ENCODE results near the gene GRIK4. TPM values are rescaled to one million over a fixed set of nuclear protein-coding genes. Genes with fewer than 3 reads are reported as not detected.

The GRIK4 gene
- total RNA-seq, 2 experiments from 2014 or later, result not detected

DNA sequence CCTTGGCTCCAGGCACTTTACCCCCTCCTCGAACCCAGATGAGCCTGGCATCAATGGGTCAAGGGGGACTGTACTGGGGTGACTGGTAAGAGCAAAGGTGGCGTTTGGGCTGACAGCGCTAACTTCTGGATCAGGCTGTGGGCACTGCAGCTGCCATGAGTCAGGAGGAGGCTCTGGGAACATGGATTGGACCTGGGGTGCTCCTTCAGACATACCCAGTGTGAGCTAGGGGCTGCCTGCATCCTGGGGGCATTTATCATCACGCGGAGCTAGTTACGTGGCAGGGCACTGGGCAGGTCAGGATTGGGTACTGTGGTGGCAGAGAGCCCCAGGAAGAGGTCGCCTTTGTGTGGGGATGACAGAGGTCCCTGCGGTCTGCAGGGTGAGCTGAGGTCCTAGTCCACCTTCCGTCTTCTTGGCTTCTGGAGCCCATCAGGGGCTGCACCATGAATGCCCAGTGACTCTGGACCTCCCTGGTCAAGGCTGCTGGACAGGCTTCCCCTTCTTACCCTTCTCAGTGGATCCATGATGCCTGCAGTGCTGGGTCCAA, 13.1 kb downstream of the GRIK4 start:
- H3K36me3 Mint-ChIP-seq (ENCODE audit: low read depth), result no peaks in the 10 kb centered on the region
- ATAC-seq (no peak), DNase-seq (no peak)
- H3K4me3 Mint-ChIP-seq, result no peak overlapping the region
- no peaks in the 10 kb centered on the region for H3K9me3 Mint-ChIP-seq
- intact Hi-C loops (cut with micrococcal nuclease), result no loop called here
- no peak overlapping the region for H3K27ac Mint-ChIP-seq
- TF ChIP-seq, protein P1, sequence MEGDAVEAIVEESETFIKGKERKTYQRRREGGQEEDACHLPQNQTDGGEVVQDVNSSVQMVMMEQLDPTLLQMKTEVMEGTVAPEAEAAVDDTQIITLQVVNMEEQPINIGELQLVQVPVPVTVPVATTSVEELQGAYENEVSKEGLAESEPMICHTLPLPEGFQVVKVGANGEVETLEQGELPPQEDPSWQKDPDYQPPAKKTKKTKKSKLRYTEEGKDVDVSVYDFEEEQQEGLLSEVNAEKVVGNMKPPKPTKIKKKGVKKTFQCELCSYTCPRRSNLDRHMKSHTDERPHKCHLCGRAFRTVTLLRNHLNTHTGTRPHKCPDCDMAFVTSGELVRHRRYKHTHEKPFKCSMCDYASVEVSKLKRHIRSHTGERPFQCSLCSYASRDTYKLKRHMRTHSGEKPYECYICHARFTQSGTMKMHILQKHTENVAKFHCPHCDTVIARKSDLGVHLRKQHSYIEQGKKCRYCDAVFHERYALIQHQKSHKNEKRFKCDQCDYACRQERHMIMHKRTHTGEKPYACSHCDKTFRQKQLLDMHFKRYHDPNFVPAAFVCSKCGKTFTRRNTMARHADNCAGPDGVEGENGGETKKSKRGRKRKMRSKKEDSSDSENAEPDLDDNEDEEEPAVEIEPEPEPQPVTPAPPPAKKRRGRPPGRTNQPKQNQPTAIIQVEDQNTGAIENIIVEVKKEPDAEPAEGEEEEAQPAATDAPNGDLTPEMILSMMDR (IDR thresholded peaks at IDR 0.05), result no peak
- CTCF ChIA-PET, result no interaction called here
- POLR2A ChIA-PET, result no interaction called here
- peaks cover 16% of the 10 kb centered on the region for H3K27me3 Mint-ChIP-seq
- H3K4me1 Mint-ChIP-seq (ENCODE audit: low read depth), result no peaks in the 10 kb centered on the region

DNA sequence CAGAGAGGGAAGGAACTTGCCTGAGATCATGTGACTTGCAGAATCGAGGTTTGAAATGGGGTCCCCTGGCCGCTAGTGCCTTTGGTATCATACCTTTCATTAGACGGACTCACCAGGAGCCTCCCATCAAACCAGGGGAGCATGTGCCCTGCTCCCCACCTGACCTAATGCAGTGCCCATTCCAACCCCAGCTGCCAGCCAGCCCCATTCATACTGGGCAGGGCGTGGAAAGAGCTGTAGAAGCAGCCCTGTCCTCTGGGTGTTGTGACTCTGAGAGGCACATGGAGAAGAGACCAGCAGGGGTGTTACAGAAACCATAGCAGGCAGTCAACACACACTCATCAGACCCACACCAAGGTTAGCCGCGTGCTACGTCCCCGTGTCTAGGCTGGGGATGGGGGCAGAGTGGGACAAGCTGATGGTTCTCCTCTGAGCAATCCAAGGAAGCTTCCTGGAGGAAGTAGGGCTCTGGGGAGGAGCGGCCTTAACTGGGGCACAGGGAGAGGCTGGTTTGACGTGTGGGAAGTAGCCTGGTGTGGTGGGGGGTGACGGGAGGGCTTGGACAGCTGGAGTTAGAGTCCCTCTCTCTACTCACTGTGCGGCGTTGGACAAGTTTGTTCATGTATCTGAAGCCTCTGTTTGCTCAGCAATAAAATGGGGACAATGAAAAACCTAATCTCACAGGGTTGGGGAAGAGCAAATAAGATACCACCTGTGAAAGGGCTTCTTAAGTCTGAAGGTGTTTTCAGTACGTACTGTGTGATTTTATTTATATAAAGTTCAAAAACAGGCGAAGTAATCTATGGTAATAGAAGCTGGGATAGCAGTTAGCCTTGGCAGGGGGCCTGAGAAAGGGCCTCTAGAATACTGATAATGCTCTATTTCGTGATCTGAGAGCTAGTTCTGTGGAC, 14.0 kb downstream of the GRIK4 start:
- ChIA-PET POLR2A (no interaction called here), CTCF (no interaction called here)
- Mint-ChIP-seq H3K27me3 (peaks cover 16% of the 10 kb centered on the region), H3K9me3 (no peaks in the 10 kb centered on the region), H3K27ac (no peak overlapping the region), H3K4me3 (no peak overlapping the region), H3K4me1 (ENCODE audit: low read depth) (no peaks in the 10 kb centered on the region), H3K36me3 (ENCODE audit: low read depth) (no peaks in the 10 kb centered on the region)
- DNase-seq, result no peak
- TF ChIP-seq, protein P1 (IDR thresholded peaks at IDR 0.05), result no peak
- no peak for ATAC-seq
- intact Hi-C loops (cut with micrococcal nuclease), result no loop called here

GRCh38 chr11:120526241-120526640, 14.7 kb downstream of the GRIK4 start:
- no peak for ATAC-seq
- Mint-ChIP-seq H3K9me3 (no peaks in the 10 kb centered on the region), H3K27ac (no peak overlapping the region), H3K36me3 (ENCODE audit: low read depth) (no peaks in the 10 kb centered on the region), H3K4me3 (no peak overlapping the region), H3K27me3 (peaks cover 14% of the 10 kb centered on the region), H3K4me1 (ENCODE audit: low read depth) (no peaks in the 10 kb centered on the region)
- intact Hi-C loops (cut with micrococcal nuclease), result no loop called here
- TF ChIP-seq, protein P1 (IDR thresholded peaks at IDR 0.05), result no peak
- DNase-seq, result no peak
- POLR2A ChIA-PET, result no interaction called here
- CTCF ChIA-PET, result no interaction called here

DNA sequence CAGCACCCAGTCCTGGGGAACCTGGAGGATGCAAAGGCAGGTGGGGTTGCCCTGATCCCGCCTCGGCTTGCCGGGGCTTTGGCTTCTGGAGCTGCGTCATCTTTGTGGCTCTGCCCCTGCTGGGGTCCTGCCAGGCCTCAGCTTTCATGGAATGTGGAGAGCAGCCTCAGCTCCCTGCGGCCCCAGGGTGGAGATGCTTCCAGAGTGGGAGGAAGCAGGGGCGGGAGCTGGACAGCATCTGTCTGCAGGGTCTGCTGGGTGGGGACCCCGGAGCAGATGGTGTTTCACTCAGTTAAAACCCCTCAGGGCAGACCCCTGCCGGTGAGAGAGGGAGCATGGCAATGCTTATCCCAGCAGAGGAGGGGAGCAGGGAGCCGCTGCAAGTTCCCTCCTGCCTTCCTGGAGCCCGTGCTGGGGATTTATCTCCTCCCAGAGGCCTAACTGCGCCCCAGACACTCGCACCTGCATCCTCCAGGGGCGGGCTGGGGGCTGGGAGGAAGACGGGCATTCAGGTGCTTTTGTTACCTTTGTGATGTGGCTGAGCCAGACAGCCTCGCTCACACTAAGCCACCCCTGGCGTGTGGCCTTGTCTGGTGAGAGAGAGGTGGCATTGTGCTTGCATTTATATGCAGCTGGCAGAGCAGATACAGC, 15.7 kb downstream of the GRIK4 start:
- Mint-ChIP-seq H3K36me3 (ENCODE audit: low read depth) (no peaks in the 10 kb centered on the region), H3K9me3 (no peaks in the 10 kb centered on the region), H3K27me3 (peaks cover 12% of the 10 kb centered on the region), H3K4me3 (no peak overlapping the region), H3K27ac (no peak overlapping the region), H3K4me1 (ENCODE audit: low read depth) (no peaks in the 10 kb centered on the region)
- TF ChIP-seq, protein P1 (IDR thresholded peaks at IDR 0.05), result no peak
- DNase-seq (no peak), ATAC-seq (no peak)
- POLR2A ChIA-PET, result no interaction called here
- CTCF ChIA-PET, result interaction anchor here (1.1 kb wide), 1 partner anchor 18 kb away, joined by 3 read pairs; no protein-coding TSS in a partner anchor
- intact Hi-C loops (cut with micrococcal nuclease), result no loop called here

- Mint-ChIP-seq H3K27ac (no peak overlapping the region), H3K9me3 (no peaks in the 10 kb centered on the region), H3K4me3 (no peak overlapping the region), H3K27me3 (peaks cover 8% of the 10 kb centered on the region), H3K4me1 (ENCODE audit: low read depth) (no peaks in the 10 kb centered on the region), H3K36me3 (ENCODE audit: low read depth) (no peaks in the 10 kb centered on the region)
- TF ChIP-seq, protein P1 (IDR thresholded peaks at IDR 0.05), result no peak
- ChIA-PET POLR2A (no interaction called here), CTCF (no interaction called here)
- DNase-seq (no peak), ATAC-seq (no peak)
- intact Hi-C loops (cut with micrococcal nuclease), result no loop called here
Measured at GRCh38 chr11:120528749-120529148, 17.2 kb downstream of the GRIK4 start.
